A549 (cell line): ENCODE results near the gene LRRC14B. TPM values are rescaled to one million over a fixed set of nuclear protein-coding genes. Genes with fewer than 3 reads are reported as not detected.
"Not testable (repeated sequence)": the region's sequence is repeated elsewhere in the genome, so short reads cannot be mapped to it uniquely, and the experiment has no call there.

Source experiments
- ATAC-seq, 2 experiments: fragments of 200-7000 bp in 1 of 2; fragments of >200 bp in 1 of 2; cut with Nextera tagmentation in 1 of 2; cut with Tn5 transposase in 1 of 2; 3 replicates each; pipeline versions ENCODE4 v1.8.0 to v1.9.1; 2018 to 2020; ENCODE audit warnings: mild to moderate bottlenecking in 1 of 2, moderate library complexity in 1 of 2
- CTCF ChIA-PET: fragments of 300-600 bp; sonication (Branson Sonifier 250); formaldehyde crosslinking; extraction: SDS; loops from one replicate; lab custom pipeline; 2021; ENCODE audit warnings: antibody characterized with exemption, inconsistent platforms; lab: Yijun Ruan, JAX
- POLR2A ChIA-PET: fragments of 350-600 bp; formaldehyde crosslinking; extraction: SDS; loops from one replicate; lab custom pipeline; 2021; ENCODE audit warnings: antibody characterized with exemption, inconsistent platforms; lab: Yijun Ruan, JAX
- DNase-seq, 2 experiments: peaks; one replicate each; pipeline versions ENCODE4 v3.0.0 to v3.0.0-alpha.2; 2011 to 2016; ENCODE audit warnings: low read depth in 1 of 2, low spot score in 1 of 2
- FAIRE-seq: peaks from 2 replicates; lab custom pipeline; 2011; peaks lifted over from hg19 to GRCh38; lab: Jason Lieb, UNC
- H3K27ac ChIP-seq, 2 experiments: fragments of >200 bp; sonication (Bioruptor Twin); formaldehyde crosslinking; 3 replicates each; pipeline ENCODE4 v1.5.1; 2016 to 2017
- H3K4me1 ChIP-seq: fragments of >200 bp; sonication (Bioruptor Twin); formaldehyde crosslinking; 3 replicates; pipeline ENCODE4 v1.6.1; 2016
- H3K4me2 ChIP-seq: fragments of >200 bp; sonication (Bioruptor Twin); formaldehyde crosslinking; 3 replicates; pipeline ENCODE4 v1.6.1; 2016
- H3K4me3 ChIP-seq: fragments of >200 bp; sonication (Bioruptor Twin); formaldehyde crosslinking; 3 replicates; pipeline ENCODE4 v1.5.1; 2016
- H3K9me3 ChIP-seq: fragments of >200 bp; sonication (Bioruptor Twin); formaldehyde crosslinking; 3 replicates; pipeline ENCODE4 v1.6.1; 2016
- CBX8 ChIP-seq: fragments of 200-600 bp; sonication (generic); IDR thresholded peaks from 2 replicates; pipeline ENCODE4 v1.6.1; 2016
- CHD2 ChIP-seq: fragments of 150-350 bp; IDR thresholded peaks from 2 replicates; pipeline ENCODE4 v1.6.1; 2014; ENCODE audit warnings: low read length; ENCODE audit not compliant: partially characterized antibody
- JUN ChIP-seq, 2 experiments: fragments of >200 bp; sonication (Bioruptor Twin); formaldehyde crosslinking; IDR thresholded peaks; 2 replicates in 1 of 2; 3 replicates in 1 of 2; pipeline ENCODE4 v1.6.1; 2016 to 2017
- KDM1A ChIP-seq: fragments of 200-600 bp; sonication (generic); IDR thresholded peaks from 2 replicates; pipeline ENCODE4 v1.6.1; 2016; ENCODE audit warnings: low read depth, mild to moderate bottlenecking
- KDM5A ChIP-seq: fragments of 200-600 bp; sonication (generic); IDR thresholded peaks from 2 replicates; pipeline ENCODE4 v1.6.1; 2016; ENCODE audit warnings: antibody characterized with exemption, mild to moderate bottlenecking
- MAFK ChIP-seq: fragments of 450-650 bp; IDR thresholded peaks from 2 replicates; pipeline ENCODE4 v1.6.1; 2014; ENCODE audit not compliant: partially characterized antibody
- MAZ ChIP-seq: fragments of 150-350 bp; IDR thresholded peaks from 2 replicates; pipeline ENCODE4 v1.6.1; 2014; ENCODE audit warnings: antibody characterized with exemption, low read depth, low read length, borderline replicate concordance
- NFE2L2 ChIP-seq: fragments of 150-350 bp; conservative IDR thresholded peaks from 2 replicates; pipeline ENCODE4 v1.6.1; 2014; ENCODE audit warnings: low read length
- PHF8 ChIP-seq: fragments of 200-600 bp; sonication (generic); IDR thresholded peaks from 2 replicates; pipeline ENCODE4 v1.6.1; 2016; ENCODE audit warnings: low read depth, mild to moderate bottlenecking, antibody characterized with exemption, moderate library complexity, borderline replicate concordance
- POLR2A ChIP-seq: IDR thresholded peaks from 2 replicates; pipeline ENCODE4 v1.6.1; 2012; ENCODE audit warnings: mild to moderate bottlenecking, low read length
- POLR2AphosphoS2 ChIP-seq: conservative IDR thresholded peaks from 2 replicates; pipeline ENCODE4 v1.6.1; 2012; ENCODE audit warnings: low read length, improper control_type of control experiment, inconsistent platforms
- RAD21 ChIP-seq, 2 experiments: fragments of >200 bp in 1 of 2; sonication (Bioruptor Twin) in 1 of 2; formaldehyde crosslinking in 1 of 2; IDR thresholded peaks in 1 of 2; conservative IDR thresholded peaks in 1 of 2; 2 replicates in 1 of 2; 3 replicates in 1 of 2; pipeline ENCODE4 v1.6.1; 2012 to 2018; ENCODE audit warnings: inconsistent platforms in 1 of 2
- TFCP2L1 ChIP-seq: fragments of 250-450 bp; sonication (Bioruptor Pico); IDR thresholded peaks from 2 replicates; pipeline ENCODE4 v1.5.0; 2021; ENCODE audit warnings: mild to moderate bottlenecking
- ZNF302 ChIP-seq: fragments of 250-450 bp; sonication (Bioruptor Pico); IDR thresholded peaks from 2 replicates; pipeline ENCODE4 v1.9.0; 2021; ENCODE audit warnings: inconsistent platforms, mild to moderate bottlenecking, moderate library complexity
- WGBS: methylation state at CpG from one replicate; pipeline ENCODE4 v1.1.6; 2017; ENCODE audit errors: missing lambda C conversion rate; 5-methylcytosine and 5-hydroxymethylcytosine counted together
- polyA plus RNA-seq, 4 experiments: library from polyadenylated mRNA; depleted of rRNA in 3 of 4; stranded (reverse); fragments of >200 nt; fragmentation: RNase III in 1 of 4; extraction: RNeasy Plus Mini Kit Qiagen cat#74134 plus additional on column Dnase treatment in 1 of 4; gene quantifications; 2 replicates in 3 of 4; 3 replicates in 1 of 4; pipeline ENCODE4 v1.2.3, GENCODE V29; 2011 to 2017
- TF ChIP-seq, protein P1 (sequence below): fragments of >200 bp; sonication (Bioruptor Twin); formaldehyde crosslinking; IDR thresholded peaks from 3 replicates; pipeline ENCODE4 v1.5.1; 2016
- TF ChIP-seq, protein P2 (sequence below): fragments of >200 bp; sonication (Bioruptor Twin); formaldehyde crosslinking; IDR thresholded peaks from 3 replicates; pipeline ENCODE4 v1.6.1; 2016
- TF ChIP-seq, protein P3 (sequence below): IDR thresholded peaks from 2 replicates; pipeline ENCODE4 v1.6.1; 2012; ENCODE audit warnings: low read depth, borderline replicate concordance
- TF ChIP-seq, protein P4 (sequence below): fragments of 450-650 bp; IDR thresholded peaks from 2 replicates; pipeline ENCODE4 v1.6.1; 2014; ENCODE audit warnings: antibody characterized with exemption
- TF ChIP-seq, protein P5 (sequence below): IDR thresholded peaks from 2 replicates; pipeline ENCODE4 v1.6.1; 2012
- TF ChIP-seq, protein P6 (sequence below): fragments of 150-350 bp; IDR thresholded peaks from 2 replicates; pipeline ENCODE4 v1.6.1; 2014; ENCODE audit warnings: low read depth, mild to moderate bottlenecking, low read length

The LRRC14B gene
- polyA plus RNA-seq, 2 of the 4 experiments (the other 2 are of a cell fraction), result not detected

DNA sequence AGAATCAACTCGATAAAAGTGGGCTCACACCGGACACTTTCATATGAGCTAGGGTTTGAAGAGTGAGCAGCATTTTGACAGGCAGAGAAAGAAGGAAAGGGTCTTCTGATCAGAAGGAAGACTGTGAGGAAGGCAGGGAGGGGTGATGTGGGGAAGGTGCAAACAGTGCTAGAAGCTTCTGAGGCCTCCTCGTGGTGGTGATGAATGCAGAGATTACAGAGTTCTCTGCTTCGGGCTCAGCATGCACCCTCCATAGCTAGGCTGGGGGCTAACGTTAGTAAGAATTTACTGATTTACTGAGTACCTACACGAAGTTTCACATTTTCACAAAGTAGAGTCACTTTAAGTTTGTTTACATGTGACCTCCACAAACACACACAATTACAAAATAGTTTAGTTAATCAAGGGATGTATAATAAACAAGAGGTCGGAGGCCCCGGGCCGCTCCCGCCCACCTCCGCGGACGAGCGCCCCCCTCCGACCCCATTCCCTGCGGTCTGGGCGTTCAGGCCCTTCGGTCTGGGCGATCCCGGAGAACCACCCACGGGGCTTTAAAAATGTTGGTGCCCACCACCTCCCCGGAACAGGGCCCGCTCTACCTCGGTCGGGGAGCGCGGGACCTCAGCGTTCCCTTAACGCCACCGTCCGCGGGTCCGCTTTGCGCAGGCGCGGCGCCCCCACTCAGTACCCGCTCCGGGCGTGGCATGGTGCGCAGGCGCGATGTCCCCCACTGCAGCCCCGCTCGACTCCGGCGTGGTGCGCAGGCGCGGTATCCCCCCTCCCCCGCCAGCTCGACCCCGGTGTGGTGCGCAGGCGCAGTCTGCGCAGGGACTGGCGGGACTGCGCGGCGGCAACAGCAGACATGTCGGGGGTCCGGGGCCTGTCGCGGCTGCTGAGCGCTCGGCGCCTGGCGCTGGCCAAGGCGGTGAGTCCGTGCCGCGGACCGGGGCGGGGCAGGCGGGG is 26.5 kb downstream of the LRRC14B start, which contains the start of the genes CCDC127 and SDHA:
Gene CCDC127, minus strand, starts transcription at position 660 of the 963 bp plus-strand sequence. CDS start 1,304 bp downstream, outside the sequence.
Gene SDHA, plus strand, starts transcription at position 827 of the 963 bp plus-strand sequence. Its CDS starts 36 bp downstream, at position 863.
- peak; percentile 88 to 94 for ATAC-seq
- CTCF ChIA-PET, result interaction anchor here (0.7 to 1.8 kb wide), 7 partner anchors 10 to 222 kb away, joined by 3 to 11 read pairs (median 4); partner anchors contain the start of gene LRRC14B
- TF ChIP-seq, protein P1, sequence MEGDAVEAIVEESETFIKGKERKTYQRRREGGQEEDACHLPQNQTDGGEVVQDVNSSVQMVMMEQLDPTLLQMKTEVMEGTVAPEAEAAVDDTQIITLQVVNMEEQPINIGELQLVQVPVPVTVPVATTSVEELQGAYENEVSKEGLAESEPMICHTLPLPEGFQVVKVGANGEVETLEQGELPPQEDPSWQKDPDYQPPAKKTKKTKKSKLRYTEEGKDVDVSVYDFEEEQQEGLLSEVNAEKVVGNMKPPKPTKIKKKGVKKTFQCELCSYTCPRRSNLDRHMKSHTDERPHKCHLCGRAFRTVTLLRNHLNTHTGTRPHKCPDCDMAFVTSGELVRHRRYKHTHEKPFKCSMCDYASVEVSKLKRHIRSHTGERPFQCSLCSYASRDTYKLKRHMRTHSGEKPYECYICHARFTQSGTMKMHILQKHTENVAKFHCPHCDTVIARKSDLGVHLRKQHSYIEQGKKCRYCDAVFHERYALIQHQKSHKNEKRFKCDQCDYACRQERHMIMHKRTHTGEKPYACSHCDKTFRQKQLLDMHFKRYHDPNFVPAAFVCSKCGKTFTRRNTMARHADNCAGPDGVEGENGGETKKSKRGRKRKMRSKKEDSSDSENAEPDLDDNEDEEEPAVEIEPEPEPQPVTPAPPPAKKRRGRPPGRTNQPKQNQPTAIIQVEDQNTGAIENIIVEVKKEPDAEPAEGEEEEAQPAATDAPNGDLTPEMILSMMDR, result peak; percentile 60
- TF ChIP-seq JUN (IDR thresholded peaks at IDR 0.05) (peak in 1 of 2 experiments; percentile 70; a peak in 1 of 5 replicates), PHF8 (peak; percentile 47; the same call in 1 of the 2 replicates), TFCP2L1 (CRISPR knock-in tag) (0 out of 2 replicates have a peak, but pooled peaks have one; percentile 56), POLR2A (peak; percentile 80)
- TF ChIP-seq, protein P2, sequence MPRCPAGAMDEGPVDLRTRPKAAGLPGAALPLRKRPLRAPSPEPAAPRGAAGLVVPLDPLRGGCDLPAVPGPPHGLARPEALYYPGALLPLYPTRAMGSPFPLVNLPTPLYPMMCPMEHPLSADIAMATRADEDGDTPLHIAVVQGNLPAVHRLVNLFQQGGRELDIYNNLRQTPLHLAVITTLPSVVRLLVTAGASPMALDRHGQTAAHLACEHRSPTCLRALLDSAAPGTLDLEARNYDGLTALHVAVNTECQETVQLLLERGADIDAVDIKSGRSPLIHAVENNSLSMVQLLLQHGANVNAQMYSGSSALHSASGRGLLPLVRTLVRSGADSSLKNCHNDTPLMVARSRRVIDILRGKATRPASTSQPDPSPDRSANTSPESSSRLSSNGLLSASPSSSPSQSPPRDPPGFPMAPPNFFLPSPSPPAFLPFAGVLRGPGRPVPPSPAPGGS, result peak; percentile 60; the same call in 2 of the 3 replicates
- TF ChIP-seq, protein P3, sequence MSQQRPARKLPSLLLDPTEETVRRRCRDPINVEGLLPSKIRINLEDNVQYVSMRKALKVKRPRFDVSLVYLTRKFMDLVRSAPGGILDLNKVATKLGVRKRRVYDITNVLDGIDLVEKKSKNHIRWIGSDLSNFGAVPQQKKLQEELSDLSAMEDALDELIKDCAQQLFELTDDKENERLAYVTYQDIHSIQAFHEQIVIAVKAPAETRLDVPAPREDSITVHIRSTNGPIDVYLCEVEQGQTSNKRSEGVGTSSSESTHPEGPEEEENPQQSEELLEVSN, result peak; percentile 46; the same call in 1 of the 2 replicates
- not testable (repeated sequence) for FAIRE-seq, H3K9me3 ChIP-seq
- H3K4me3 ChIP-seq, result peak within 1 kb of the TSS; percentile 99
- POLR2A ChIA-PET, result interaction anchor here (1.3 to 2.4 kb wide), 2 partner anchors 29 to 53 kb away, joined by 6 to 11 read pairs; partner anchors contain the start of gene PDCD6
- WGBS, result 3% methylated on average over 14 of the region's 75 CpGs
- peak; percentile 91 to 99 for DNase-seq
- H3K4me2 ChIP-seq, result peak within 1 kb of the TSS; percentile 90
- H3K4me1 ChIP-seq, result peaks cover 20% of the 10 kb centered on the region
- peak within 1 kb of the TSS; percentile 85 to 97 for H3K27ac ChIP-seq

DNA sequence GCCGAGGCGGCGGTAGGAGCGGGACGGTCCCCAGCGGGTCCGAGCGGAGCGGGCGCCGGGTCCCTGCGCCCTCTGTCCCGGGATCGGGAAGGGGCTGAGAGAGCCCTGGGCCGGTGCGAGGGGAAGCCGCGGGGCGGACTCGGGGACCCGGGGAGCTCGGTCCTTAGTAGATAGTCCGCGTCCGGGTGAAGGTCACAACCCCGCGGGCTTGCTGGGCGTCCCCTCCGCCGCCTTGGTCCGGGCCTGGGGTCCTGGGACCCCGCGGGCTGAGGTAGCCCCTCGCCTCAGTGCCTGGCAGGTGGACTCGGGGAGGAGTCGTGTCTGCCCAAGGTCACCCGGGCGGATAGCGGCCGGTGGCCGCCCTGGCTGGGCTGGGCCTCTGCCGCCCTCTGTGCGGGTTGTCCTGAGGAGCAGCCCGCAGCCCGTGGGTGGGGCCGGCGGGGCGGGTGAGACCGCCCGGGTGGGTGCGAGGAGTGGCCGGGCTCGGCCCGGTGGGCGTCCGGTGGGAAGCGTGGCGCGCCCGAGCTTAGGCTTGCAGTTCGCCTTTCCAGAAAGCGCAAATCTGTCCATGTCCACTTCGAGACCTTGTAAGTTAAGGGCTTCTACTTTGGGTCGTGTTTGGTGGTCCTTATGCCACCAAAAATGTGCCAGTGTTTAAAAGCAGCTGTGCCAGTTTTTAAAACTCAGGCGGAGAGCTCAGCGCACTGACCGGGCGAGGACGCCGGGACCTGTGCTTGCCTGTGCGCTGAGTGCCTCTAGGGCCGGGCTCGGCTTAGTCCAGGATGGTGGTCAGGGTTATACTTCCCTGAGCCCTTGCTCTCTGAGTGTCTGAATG is 27.4 kb downstream of the LRRC14B start:
- DNase-seq (peak in 1 of 2 experiments; percentile 33), FAIRE-seq (no peak), ATAC-seq (peak; percentile 79 to 82)
- H3K9me3 ChIP-seq, result no peaks in the 10 kb centered on the region
- peak overlapping the region; percentile 99 for H3K4me3 ChIP-seq
- CTCF ChIA-PET, result interaction anchor here (0.7 to 1.8 kb wide), 10 partner anchors 10 to 221 kb away, joined by 3 to 11 read pairs (median 4); partner anchors contain the start of gene LRRC14B
- POLR2A ChIA-PET, result interaction anchor here (1.3 to 2.4 kb wide), 2 partner anchors 30 to 52 kb away, joined by 6 to 11 read pairs; partner anchors contain the start of gene PDCD6
- under 1% methylated on average over 27 of the region's 73 CpGs for WGBS
- TF ChIP-seq POLR2AphosphoS2 (no peak), RAD21 (conservative IDR thresholded peaks at IDR 0.05 in 1 of 2, IDR thresholded peaks at IDR 0.05 in 1 of 2) (no peak), NFE2L2 (no peak), PHF8 (0 out of 2 replicates have a peak, but pooled peaks have one; percentile 62), KDM5A (no peak), MAFK (no peak), CHD2 (no peak), KDM1A (no peak), CBX8 (no peak), ZNF302 (CRISPR knock-in tag) (no peak), JUN (IDR thresholded peaks at IDR 0.05) (peak in 1 of 2 experiments; percentile 22; a peak in 1 of 5 replicates), MAZ (no peak)
- TF ChIP-seq, protein P4, sequence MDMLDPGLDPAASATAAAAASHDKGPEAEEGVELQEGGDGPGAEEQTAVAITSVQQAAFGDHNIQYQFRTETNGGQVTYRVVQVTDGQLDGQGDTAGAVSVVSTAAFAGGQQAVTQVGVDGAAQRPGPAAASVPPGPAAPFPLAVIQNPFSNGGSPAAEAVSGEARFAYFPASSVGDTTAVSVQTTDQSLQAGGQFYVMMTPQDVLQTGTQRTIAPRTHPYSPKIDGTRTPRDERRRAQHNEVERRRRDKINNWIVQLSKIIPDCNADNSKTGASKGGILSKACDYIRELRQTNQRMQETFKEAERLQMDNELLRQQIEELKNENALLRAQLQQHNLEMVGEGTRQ, result no peak
- TF ChIP-seq, protein P5, sequence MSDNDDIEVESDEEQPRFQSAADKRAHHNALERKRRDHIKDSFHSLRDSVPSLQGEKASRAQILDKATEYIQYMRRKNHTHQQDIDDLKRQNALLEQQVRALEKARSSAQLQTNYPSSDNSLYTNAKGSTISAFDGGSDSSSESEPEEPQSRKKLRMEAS, result no peak
- TF ChIP-seq, protein P2, result peak; percentile 3; the same call in 1 of the 3 replicates
- TF ChIP-seq, protein P6, sequence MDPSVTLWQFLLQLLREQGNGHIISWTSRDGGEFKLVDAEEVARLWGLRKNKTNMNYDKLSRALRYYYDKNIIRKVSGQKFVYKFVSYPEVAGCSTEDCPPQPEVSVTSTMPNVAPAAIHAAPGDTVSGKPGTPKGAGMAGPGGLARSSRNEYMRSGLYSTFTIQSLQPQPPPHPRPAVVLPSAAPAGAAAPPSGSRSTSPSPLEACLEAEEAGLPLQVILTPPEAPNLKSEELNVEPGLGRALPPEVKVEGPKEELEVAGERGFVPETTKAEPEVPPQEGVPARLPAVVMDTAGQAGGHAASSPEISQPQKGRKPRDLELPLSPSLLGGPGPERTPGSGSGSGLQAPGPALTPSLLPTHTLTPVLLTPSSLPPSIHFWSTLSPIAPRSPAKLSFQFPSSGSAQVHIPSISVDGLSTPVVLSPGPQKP, result no peak
- peak overlapping the region; percentile 85 to 97 for H3K27ac ChIP-seq
- H3K4me1 ChIP-seq, result peaks cover 20% of the 10 kb centered on the region
- H3K4me2 ChIP-seq, result peak overlapping the region; percentile 81
